A549 (cell line): Measurements from ENCODE around the gene RPL10.

Experiments used
- CTCF ChIP-seq: fragments of >200 bp; sonication (Bioruptor Twin); formaldehyde crosslinking; IDR thresholded peaks from 3 replicates; pipeline ENCODE4 v1.5.1; 2016
- EP300 ChIP-seq, 2 experiments: fragments of >200 bp; sonication (Bioruptor Twin); formaldehyde crosslinking; IDR thresholded peaks; 2 replicates in 1 of 2; 3 replicates in 1 of 2; pipeline ENCODE4 v1.6.1; 2016 to 2017
- POLR2A ChIP-seq: IDR thresholded peaks from 2 replicates; pipeline ENCODE4 v1.6.1; 2012; ENCODE audit warnings: mild to moderate bottlenecking, low read length

DNA sequence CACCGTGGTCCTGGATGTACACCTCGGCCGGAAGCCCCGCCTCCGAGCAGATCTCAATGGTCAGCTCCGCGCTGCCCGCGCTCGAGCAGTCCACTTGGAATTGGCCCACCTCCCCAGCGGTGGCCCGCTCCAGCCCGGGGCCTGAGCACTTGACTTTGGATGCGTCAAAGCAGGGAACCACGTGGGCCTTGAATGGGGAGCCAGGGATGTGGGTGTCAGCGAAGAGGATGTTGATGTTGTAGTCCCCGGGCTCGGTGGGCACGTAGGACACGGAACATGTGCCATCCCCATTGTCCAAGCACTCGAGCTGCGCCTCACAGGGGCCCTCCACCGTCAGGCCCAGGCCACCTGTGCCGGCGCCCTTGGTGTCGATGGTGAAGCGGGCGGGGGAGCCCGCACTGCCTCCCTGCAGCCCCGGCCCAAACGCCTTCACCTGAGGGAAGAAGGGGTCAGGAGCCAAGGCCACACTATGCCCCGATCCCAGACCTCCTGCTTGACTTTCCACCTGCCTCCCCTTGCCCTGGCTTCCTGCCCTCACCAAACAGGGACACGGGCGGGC lies 37.9 kb upstream of the RPL10 start:
- TF ChIP-seq POLR2A (no peak), CTCF (no peak), EP300 (IDR thresholded peaks at IDR 0.05) (no peak)
